ENCODE data around the gene INAVA.

INAVA gene

DNA sequence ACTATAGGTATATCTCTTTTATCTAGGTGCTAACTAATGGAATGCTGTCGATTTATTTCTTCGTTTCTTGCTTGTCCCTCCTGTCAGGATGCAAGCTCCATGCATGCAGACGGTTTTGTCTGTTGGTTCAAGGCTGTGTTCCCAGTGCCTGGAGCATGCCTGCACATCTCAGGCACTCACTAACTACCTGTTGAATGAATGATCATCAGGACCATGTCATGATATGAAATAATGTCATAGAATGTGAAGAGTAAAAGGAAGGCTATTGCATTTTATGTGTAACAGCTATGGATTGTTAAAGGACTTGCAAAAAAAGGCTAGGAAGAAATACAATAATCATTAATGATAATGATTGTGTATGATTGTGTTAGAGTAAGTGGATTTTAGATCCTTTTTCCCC, 17.7 kb upstream of the INAVA start:
- DNase-seq = no peak

DNA sequence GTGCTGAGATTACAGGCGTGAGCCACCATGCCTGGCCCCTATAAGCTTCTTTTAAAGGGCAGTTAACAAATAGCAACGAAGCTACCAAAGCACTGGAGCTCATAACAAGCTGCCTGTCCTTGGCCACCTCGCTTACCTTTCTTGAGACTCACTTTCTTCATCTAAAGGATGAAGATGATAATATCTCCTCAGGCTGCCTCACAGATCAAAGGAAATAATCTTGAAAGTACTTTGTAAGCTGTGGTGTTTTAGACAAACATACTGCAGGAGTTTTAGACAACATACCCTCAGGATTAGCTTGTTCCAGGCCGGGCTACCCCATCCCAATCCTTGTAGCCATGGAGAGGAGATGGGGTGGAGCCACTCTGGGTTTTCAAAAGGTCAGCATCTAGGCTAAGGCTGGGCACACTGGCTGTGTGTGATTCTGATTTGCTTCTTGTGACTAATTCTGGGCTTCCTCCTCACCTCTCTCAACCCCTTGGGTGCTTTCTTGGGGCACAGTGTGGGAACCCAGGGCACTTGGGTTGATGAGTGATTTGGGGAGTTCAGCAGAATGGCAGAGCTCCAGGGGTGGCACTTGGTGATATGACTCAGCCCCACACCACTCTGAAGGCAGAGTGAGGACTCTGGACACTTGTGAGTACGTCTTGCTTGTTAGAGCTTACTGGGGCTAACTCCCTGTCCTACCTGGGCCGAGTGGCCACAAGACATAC, 16.7 kb upstream of the INAVA start:
- DNase-seq = no peak

- peak; percentile 49 for DNase-seq
These were observed 14.5 kb upstream of the INAVA start for GRCh38 chr1:200880212-200880611.

DNA sequence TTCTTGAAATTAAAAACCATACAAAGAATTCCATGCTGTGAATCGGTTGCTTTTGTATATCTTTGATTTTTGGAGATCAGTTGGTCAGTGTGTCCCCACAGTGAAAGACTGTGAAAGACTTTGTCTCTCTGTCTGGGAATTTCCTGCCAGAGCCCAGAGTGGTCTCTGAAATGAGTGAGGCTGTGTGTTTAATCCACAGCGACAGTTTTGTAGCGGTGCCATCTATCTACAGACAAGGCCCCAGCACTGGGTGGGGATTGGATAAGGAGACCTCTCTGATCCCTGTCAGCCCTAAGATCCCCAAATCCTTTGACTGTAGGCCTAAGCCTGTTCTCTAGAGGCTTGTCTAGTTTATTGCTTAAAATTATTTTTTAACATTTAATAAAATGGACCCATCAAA, 11.6 kb upstream of the INAVA start:
- DNase-seq = no peak

DNA sequence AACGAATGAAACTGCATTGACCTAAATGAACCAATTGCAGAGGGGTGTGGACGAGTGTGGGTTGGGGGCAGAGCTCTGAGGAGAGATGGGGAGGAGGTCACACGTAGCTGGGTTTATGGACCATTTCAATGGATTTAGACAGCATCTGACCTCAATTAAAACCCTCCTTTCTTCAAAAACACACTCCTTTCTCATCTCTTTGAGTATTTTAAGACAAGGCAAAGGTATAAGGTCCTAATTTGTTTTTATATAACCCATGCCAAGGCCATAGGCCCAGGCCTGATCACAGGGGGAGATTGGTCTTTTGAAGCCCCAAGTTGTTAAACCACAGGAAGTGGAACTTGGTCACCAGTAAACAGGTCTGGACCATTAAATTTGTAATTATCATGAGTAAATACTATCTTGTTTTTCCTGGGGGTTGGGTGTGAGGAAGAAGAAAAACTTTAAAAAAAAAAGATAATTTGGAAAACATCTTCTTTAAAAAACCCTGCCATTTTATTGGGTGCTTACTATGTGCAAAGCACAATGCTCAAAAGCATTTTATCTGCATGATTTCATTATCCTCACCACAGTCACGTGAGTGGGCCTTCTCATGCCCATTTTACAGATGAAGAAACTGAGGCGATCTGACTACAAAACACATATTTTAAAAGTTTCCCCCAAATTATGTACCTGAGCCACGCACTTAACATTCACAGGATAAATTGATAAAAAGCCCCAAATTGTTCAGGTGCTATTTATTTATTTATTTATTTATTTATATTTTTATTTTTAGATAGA, 8.9 kb upstream of the INAVA start:
- DNase-seq = peak; percentile 40

DNA sequence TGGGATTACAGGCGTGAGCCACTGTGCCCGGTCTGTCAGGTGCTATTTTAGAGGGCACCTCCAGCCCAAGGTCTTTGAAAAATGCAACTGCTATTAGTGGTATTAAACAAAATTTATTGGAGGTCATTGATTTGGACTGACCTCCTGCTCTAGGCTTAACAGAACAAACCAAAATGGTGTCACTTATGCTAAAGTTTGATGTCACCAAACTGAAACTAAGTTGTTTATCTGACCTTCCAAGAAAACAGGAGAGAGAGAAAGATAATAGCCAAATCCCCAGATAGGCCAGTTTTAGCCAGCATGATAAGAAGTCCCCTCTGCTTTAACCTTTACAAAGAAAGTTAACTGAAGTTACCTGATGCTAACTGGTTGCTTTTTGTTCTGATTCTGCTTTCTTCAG, 8.1 kb upstream of the INAVA start:
- no peak for DNase-seq

DNA sequence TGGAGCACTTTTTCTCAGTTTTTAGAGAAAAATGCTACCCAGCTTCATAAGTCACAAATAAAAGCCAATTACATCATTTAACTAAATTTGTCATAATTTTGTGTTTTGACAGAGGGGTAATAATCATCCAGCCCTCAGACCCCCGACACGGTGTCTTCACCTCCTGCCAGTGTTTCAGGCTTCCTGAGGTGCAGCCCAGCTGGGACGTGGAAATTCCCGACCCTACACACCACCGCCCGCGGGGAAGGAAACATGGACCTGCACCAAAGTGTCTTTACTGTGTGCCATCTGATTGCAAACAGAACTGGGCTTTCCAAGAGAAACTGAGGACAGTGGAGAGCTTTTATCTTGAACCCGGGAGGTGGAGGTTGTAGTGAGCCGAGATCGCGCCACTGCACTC, 7.7 kb upstream of the INAVA start:
- no peak for DNase-seq

- DNase-seq = no peak
These were observed 6.8 kb upstream of the INAVA start for GRCh38 chr1:200887772-200888348.

DNA sequence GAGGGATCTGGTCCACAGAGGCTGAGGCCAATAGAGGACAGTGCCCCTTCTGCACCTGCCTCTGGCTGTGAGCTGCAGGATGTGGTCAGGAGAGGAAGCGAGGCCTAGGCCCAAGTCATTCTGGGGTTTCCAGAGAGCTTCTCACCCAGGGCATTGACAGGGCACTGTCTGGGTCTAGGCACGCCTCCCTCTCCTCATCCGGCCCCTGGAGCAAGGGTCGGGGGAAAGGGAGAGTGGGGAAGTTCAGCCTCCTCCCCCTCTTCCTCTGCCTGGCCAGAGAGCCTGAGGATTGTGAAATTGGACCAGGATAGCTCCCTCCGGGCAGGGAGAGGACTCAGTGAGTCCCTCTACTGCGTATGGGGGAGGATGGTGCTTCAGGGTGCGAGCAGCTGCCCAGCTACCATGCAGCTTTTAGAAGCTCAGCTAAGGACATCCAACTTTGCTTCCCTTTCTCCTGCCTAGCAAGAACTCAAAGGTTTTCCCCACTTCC, 6.3 kb upstream of the INAVA start:
- peak; percentile 88 for DNase-seq

- peak; percentile 33 for DNase-seq
These were observed 5.1 kb upstream of the INAVA start for GRCh38 chr1:200889571-200889970.

- no peak for DNase-seq
These were observed 4.7 kb upstream of the INAVA start for GRCh38 chr1:200890027-200890426.

- peak; percentile 27 for DNase-seq
These were observed 3.6 kb upstream of the INAVA start for GRCh38 chr1:200890818-200891773.

GRCh38 chr1:200891774-200892157, 2.9 kb upstream of the INAVA start:
- no peak for DNase-seq

- no peak for DNase-seq
These were observed 2.2 kb upstream of the INAVA start for GRCh38 chr1:200892546-200892945.

DNA sequence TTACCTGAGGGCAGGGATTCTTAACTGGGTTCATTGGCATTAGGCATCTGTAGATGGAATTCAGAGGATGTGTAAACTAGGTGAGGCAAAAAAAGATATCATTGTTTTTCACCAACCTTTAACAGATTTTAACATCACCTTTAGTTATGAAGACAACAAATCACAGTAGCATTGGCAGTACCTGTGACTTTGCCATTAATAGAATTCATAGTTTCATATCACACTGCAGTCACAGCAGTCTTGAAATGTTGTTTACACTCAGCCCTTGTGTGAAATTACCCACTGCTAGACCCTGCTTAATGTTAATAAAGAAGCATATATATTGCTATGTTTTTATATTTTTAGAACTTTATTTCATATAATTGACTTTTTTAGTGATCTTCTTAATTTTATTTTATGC, 1.7 kb upstream of the INAVA start:
- no peak for DNase-seq

GRCh38 chr1:200893411-200893901, 1.2 kb upstream of the INAVA start:
- DNase-seq = no peak

DNA sequence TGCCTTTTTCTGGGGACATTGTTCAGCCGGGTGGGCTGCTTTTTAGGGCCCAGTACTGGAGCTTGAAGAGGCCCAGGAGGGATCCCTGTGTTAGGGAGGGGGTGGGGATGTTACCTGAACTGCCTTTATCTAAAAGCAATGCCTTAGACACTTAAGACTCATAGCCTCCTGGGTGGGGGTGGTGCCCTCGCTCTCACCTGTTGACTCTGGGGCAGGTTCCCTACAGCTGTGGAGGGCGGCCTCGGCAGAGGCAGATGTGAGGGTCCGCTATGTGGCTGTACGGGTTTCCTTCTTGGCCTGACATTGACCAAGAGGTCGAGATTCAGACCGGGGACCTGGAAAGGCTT, 716 bp downstream of the INAVA start:
- no peak for DNase-seq

- DNase-seq = no peak
These were observed 1.3 kb downstream of the INAVA start for GRCh38 chr1:200895801-200896530.

GRCh38 chr1:200896531-200897196, 2.0 kb downstream of the INAVA start:
- no peak for DNase-seq

- DNase-seq = no peak
These were observed 2.6 kb downstream of the INAVA start for GRCh38 chr1:200897259-200897658.

GRCh38 chr1:200899015-200899386, 4.3 kb downstream of the INAVA start:
- DNase-seq = no peak

Measured in NK-92 treated with Interleukin-12 subunit alpha and Interleukin-12 subunit beta, amount 100 ng/mL, for 24 hours (cell line).